ENCODE results near the gene PSRC1. TPM values are rescaled to one million over a fixed set of nuclear protein-coding genes. Genes with fewer than 3 reads are reported as not detected.
A peak's percentile ranks its signal among the peaks of the same experiment; 100 is the strongest.

Gene PSRC1
- total RNA-seq, 1 experiment from 2014 or later = 68.4 TPM

GRCh38 chr1:109259674-109260557, 23.0 kb downstream of the PSRC1 start:
- DNase-seq (ENCODE audit: low spot score) = no peak
- Mint-ChIP-seq H3K27ac (peak overlapping the region; percentile 67; the same call in 1 of the 2 replicates), H3K36me3 (no peaks in the 10 kb centered on the region), H3K4me3 (no peak overlapping the region), H3K27me3 (ENCODE audit: low read depth) (no peaks in the 10 kb centered on the region), H3K4me1 (peaks cover 33% of the 10 kb centered on the region), H3K9me3 (no peaks in the 10 kb centered on the region)
- 0 out of 2 replicates have a peak, but pooled peaks have one; percentile 3 for ATAC-seq
- CTCF ChIA-PET = interaction anchor here (0.6 to 2.0 kb wide), 9 partner anchors 9 to 273 kb away, joined by 3 to 9 read pairs (median 4); partner anchors contain the start of gene SORT1
- POLR2A ChIA-PET = interaction anchor here (0.9 kb wide), 1 partner anchor 21 kb away, joined by 3 read pairs; no protein-coding TSS in a partner anchor
- TF ChIP-seq E2F1 (CRISPR knock-in tag; IDR thresholded peaks at IDR 0.05) (no peak), NR2C2 (CRISPR knock-in tag; IDR thresholded peaks at IDR 0.05) (no peak), PRDM15 (CRISPR knock-in tag; IDR thresholded peaks at IDR 0.05) (no peak; the same call in 1 of the 2 replicates), USF1 (CRISPR knock-in tag; IDR thresholded peaks at IDR 0.05) (no peak), FOXP1 (CRISPR knock-in tag; IDR thresholded peaks at IDR 0.05; ENCODE audit: borderline replicate concordance) (no peak), ZNF416 (CRISPR knock-in tag; IDR thresholded peaks at IDR 0.05) (no peak), ZBTB43 (CRISPR knock-in tag; IDR thresholded peaks at IDR 0.05) (no peak), ATF6 (CRISPR knock-in tag; IDR thresholded peaks at IDR 0.05) (no peak), MAX (CRISPR knock-in tag; IDR thresholded peaks at IDR 0.05) (no peak), ZNF219 (CRISPR knock-in tag; IDR thresholded peaks at IDR 0.05; ENCODE audit: borderline replicate concordance) (no peak), ZNF232 (CRISPR knock-in tag; IDR thresholded peaks at IDR 0.05) (no peak), IRF1 (CRISPR knock-in tag; IDR thresholded peaks at IDR 0.05) (no peak), RORB (CRISPR knock-in tag; IDR thresholded peaks at IDR 0.05) (no peak), ZMAT4 (CRISPR knock-in tag; IDR thresholded peaks at IDR 0.05) (no peak), AR (CRISPR knock-in tag; IDR thresholded peaks at IDR 0.05) (no peak), NFE2L1 (CRISPR knock-in tag; IDR thresholded peaks at IDR 0.05) (no peak), SP1 (CRISPR knock-in tag; conservative IDR thresholded peaks at IDR 0.05) (no peak), ZNF532 (CRISPR knock-in tag; IDR thresholded peaks at IDR 0.05; ENCODE audit: borderline replicate concordance) (no peak)
